ENCODE results near the gene TBX5.

Gene TBX5

GRCh38 chr12:114431902-114432301 is 26.0 kb upstream of the TBX5 start:
- no peak for DNase-seq (ENCODE audit: low read depth, low spot score)

GRCh38 chr12:114430306-114430705 is 24.4 kb upstream of the TBX5 start:
- DNase-seq (ENCODE audit: low read depth, low spot score) = no peak

GRCh38 chr12:114425031-114425626 is 19.2 kb upstream of the TBX5 start:
- DNase-seq (ENCODE audit: low read depth, low spot score) = no peak

GRCh38 chr12:114420944-114421335 is 15.0 kb upstream of the TBX5 start:
- no peak for DNase-seq (ENCODE audit: low read depth, low spot score)

GRCh38 chr12:114420182-114420943 is 14.4 kb upstream of the TBX5 start:
- no peak for DNase-seq (ENCODE audit: low read depth, low spot score)

GRCh38 chr12:114416028-114416427 is 10.1 kb upstream of the TBX5 start:
- no peak for DNase-seq (ENCODE audit: low read depth, low spot score)

- no peak for DNase-seq (ENCODE audit: low read depth, low spot score)
Observed at GRCh38 chr12:114415525-114415868, 9.6 kb upstream of the TBX5 start.

GRCh38 chr12:114414866-114415524 is 9.1 kb upstream of the TBX5 start:
- no peak for DNase-seq (ENCODE audit: low read depth, low spot score)

GRCh38 chr12:114414031-114414865 is 8.3 kb upstream of the TBX5 start:
- no peak for DNase-seq (ENCODE audit: low read depth, low spot score)

- no peak for DNase-seq (ENCODE audit: low read depth, low spot score)
Observed at GRCh38 chr12:114412825-114413749, 7.1 kb upstream of the TBX5 start.

GRCh38 chr12:114412307-114412706 is 6.4 kb upstream of the TBX5 start:
- no peak for DNase-seq (ENCODE audit: low read depth, low spot score)

- DNase-seq (ENCODE audit: low read depth, low spot score) = no peak
Observed at GRCh38 chr12:114411071-114411837, 5.3 kb upstream of the TBX5 start.

- no peak for DNase-seq (ENCODE audit: low read depth, low spot score)
Observed at GRCh38 chr12:114409852-114410600, 4.1 kb upstream of the TBX5 start.

- DNase-seq (ENCODE audit: low read depth, low spot score) = no peak
Observed at GRCh38 chr12:114408886-114409851, 3.2 kb upstream of the TBX5 start.

GRCh38 chr12:114408471-114408885 is 2.5 kb upstream of the TBX5 start:
- no peak for DNase-seq (ENCODE audit: low read depth, low spot score)

- DNase-seq (ENCODE audit: low read depth, low spot score) = no peak
Observed at GRCh38 chr12:114407842-114408411, 2.0 kb upstream of the TBX5 start.

- DNase-seq (ENCODE audit: low read depth, low spot score) = no peak
Observed at GRCh38 chr12:114406984-114407841, 1.3 kb upstream of the TBX5 start.
